Measurements from ENCODE around the gene CD3D.

DNA sequence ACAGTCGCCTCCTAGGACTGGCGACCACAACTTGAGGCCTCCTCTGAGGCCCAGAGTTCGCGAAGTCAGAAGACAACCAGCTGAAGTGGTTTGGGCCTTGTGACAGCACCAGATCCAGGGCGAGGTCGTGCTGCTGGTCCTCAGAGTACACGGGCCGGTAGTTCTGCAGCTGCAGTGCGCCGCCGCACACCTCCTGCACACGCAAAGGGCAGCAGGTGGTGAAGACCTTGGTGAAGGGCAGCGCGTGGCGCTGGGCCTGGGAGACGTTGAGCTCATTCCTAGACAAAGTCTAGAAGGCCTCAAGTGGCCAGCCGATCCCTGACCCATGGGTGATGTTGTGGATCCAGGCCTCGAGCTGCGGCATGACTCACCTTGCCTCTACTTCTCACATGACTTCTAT is 19.8 kb downstream of the CD3D start:
- TF ChIP-seq CTCF (IDR thresholded peaks at IDR 0.05; ENCODE audit: poor library complexity, severe bottlenecking): no peak
- TF ChIP-seq SMC3 (conservative IDR thresholded peaks at IDR 0.05; ENCODE audit: poor library complexity): no peak
- TF ChIP-seq EZH2 (IDR thresholded peaks at IDR 0.05; ENCODE audit: borderline replicate concordance, insufficient read depth, low read length, poor library complexity, severe bottlenecking): no peak
- no peak for TF ChIP-seq POLR2AphosphoS5 (IDR thresholded peaks at IDR 0.05)
